Kidney tubule cell (primary cell): Measurements from ENCODE around the gene SH3RF3.
"Not testable (repeated sequence)": the region's sequence is repeated elsewhere in the genome, so short reads cannot be mapped to it uniquely, and the experiment has no call there.

Source experiments
- DNase-seq: peaks from one replicate; pipeline ENCODE4 v3.0.0-alpha.2; 2018; ENCODE audit warnings: low spot score

The SH3RF3 gene

DNA sequence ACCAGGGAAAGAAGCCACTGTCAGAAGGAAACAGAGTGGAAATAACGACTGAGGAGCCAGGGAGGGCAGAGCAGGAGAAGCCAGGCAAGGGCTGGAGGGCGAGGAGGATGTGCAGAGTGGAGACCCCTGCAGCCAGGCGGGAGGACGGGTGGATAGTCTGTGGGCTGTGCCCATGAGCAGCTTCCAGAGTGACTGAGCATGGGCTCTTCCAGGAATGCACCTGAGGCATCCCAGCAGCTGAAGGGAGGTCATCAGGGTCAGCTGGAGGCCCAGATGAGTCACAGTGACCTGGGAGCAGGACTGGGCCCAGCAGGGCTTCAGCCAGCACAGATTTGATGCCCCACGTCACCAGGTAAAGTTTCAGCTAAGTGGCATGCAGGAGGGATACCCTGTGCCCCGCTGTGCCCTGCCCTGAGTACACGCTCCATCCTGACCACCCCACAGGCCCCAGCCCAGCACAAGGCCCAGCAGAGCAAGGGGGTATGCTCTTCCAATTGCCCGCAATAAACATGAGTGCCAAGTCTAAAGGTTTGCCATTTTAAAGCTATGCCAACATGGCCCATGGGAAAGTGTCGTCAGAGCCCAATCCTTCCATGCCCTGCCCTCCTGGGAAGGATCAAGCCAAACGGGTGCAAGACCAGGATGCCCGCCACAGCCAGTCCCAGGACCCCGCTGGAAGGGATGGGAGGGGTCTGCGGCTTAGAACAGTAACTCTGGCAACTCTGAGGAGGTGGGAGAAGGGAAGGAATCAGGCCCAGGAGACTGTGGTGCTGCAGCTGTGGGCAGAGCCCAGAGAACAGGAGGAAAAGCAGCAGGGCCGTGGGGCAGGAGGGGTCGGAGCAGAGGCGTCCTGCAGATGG, 399.1 kb downstream of the SH3RF3 start:
- peak; percentile 23 for DNase-seq

DNA sequence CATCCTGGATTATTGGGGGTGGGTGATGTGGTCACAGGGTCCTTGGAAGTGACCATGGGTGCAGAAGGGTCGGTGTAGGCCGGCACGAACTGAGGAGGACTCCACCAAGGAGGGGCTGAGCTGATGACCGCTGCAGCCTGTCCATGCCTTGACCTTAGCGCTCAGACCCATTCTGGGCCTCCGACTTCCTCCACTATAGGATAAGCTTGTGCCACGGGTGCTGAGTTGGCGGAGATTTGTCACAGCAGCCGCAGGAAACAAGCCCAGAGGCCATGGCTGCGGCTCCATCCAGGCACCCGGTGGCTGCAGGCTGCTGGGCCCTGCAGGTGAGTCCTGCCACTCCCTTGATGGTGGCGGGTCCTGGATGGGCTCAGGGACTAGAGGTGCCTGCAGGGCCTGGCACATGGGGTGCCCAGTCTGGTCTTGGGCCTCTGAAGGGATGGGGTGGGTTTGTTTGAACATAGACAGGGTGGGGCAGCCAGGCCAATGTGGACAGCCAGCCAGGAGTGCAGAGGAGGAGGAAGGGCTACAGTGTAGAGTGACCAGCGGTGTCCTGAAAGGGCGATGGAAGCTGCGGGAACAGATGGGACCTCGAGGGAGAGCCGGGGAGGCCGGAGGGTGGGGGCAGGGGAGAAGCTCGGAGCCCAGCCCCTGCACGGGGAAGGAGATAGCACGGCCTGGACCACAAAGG, 400.0 kb downstream of the SH3RF3 start:
- no peak for DNase-seq

- DNase-seq, result no peak
These were observed 400.8 kb downstream of the SH3RF3 start for GRCh38 chr2:109529532-109530449.

GRCh38 chr2:109530712-109531111, 401.7 kb downstream of the SH3RF3 start:
- DNase-seq, result no peak

DNA sequence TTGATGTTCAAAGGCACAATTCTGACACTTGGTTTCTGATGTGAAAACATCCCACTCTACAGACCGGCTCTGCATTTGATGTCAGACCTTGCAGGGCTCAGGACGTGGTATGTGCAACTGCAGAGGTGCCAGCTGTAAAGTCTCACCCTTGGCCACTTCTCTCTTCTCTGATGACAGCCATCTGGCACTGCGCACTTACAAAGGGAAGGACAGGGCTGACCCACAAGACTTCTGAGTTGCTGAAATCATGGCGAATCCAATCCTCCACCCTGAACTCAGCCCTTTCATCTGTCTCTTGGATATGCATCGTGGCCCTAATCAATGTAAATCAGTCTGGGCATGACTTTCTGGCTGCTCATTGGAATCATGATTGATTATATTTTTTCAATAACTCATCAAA, 402.2 kb downstream of the SH3RF3 start:
- DNase-seq, result no peak

DNA sequence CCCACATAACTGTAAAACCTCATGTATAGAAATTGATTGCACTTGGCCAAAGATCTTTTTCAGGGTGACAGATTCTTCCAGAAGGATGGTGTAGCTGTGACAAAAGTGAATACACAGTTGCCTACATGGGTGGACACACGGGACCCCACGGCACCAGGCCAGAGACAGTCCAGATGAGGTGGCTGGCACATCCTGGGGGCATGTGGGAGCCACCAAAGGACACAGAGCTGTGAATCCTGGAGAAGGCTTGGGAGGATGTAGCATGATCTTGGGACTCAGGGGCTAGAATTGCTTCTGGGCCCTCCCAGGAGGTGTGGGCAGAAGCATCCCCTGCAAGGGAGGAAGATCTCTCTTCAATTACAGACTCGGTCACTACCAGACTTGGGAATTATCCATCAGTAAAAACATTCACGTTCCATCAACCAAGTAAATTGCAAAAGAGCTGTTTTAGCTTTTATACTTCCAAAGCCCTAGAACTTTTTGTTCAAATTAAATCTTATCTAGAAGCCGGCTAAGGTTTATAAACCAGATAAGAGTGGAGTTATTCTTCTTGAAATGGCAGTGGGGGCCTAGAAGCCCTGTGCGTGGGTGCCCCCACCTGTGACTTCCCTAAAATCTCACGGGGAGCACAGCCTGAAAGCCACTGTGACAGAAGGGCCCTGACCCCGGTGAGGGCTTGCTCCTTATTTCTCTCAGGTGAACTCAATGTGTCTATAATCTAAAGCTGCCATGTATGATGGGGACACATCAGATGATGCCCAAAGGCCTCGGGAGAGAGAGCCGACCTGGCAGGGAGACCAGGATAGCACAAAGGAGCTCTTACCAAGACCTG, 403.1 kb downstream of the SH3RF3 start:
- DNase-seq, result no peak

GRCh38 chr2:109532728-109533076, 403.7 kb downstream of the SH3RF3 start:
- DNase-seq, result no peak

GRCh38 chr2:109533823-109534222, 404.8 kb downstream of the SH3RF3 start:
- no peak for DNase-seq

- DNase-seq, result peak; percentile 37
These were observed 406.4 kb downstream of the SH3RF3 start for GRCh38 chr2:109535217-109535946.

- not testable (repeated sequence) for DNase-seq
These were observed 407.6 kb downstream of the SH3RF3 start for GRCh38 chr2:109536556-109536955.

- DNase-seq, result peak; percentile 19
These were observed 408.7 kb downstream of the SH3RF3 start for GRCh38 chr2:109537565-109538222.

- peak; percentile 80 for DNase-seq
These were observed 409.5 kb downstream of the SH3RF3 start for GRCh38 chr2:109538546-109538945.

GRCh38 chr2:109542384-109542783, 413.4 kb downstream of the SH3RF3 start:
- DNase-seq, result no peak

- DNase-seq, result peak; percentile 70
These were observed 417.1 kb downstream of the SH3RF3 start for GRCh38 chr2:109545828-109546713.

DNA sequence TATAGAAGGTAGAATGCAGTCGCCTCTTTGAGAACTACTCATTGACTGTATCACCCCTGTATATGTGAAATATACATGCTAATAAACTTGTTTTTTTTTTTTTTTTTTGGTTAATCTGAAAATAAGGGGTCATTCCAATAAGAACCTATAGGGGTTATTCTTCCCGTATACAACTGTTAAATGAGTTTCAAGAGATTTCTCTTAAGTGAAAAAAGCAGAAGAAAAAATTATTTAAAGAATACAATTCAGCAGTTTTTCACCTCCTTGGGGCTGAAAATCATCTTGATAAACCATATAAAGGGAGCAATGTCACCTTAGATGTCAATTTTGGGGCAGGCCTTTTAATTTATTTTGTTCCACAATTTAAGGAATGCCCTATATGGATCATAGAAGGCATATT, 418.3 kb downstream of the SH3RF3 start:
- DNase-seq, result no peak

GRCh38 chr2:109549016-109549590, 420.1 kb downstream of the SH3RF3 start:
- peak; percentile 81 for DNase-seq
